H9 (cell line): ENCODE results near the gene CD46. TPM values are rescaled to one million over a fixed set of nuclear protein-coding genes. Genes with fewer than 3 reads are reported as not detected.

Experiments
- DNase-seq: peaks from one replicate; pipeline ENCODE4 v3.0.0-alpha.2; 2017
- H2AFZ ChIP-seq: one replicate; pipeline ENCODE4 v1.6.1; 2013; ENCODE audit warnings: mild to moderate bottlenecking, low read length, control low read depth, moderate library complexity
- H2AK5ac ChIP-seq: 2 replicates; pipeline ENCODE4 v1.6.1; 2013; ENCODE audit warnings: low read length, control low read depth, mixed read lengths; ENCODE audit not compliant: insufficient read length
- H2BK120ac ChIP-seq: one replicate; pipeline ENCODE4 v1.6.1; 2013; ENCODE audit warnings: low read depth, mild to moderate bottlenecking, low read length, control low read depth, inconsistent platforms; ENCODE audit not compliant: poor library complexity, severe bottlenecking
- H2BK12ac ChIP-seq: 2 replicates; pipeline ENCODE4 v1.6.1; 2013; ENCODE audit warnings: low read length, control low read depth, mixed read lengths, low read depth; ENCODE audit not compliant: insufficient read length
- H2BK15ac ChIP-seq: 2 replicates; pipeline ENCODE4 v1.6.1; 2013; ENCODE audit warnings: low read depth, low read length, control low read depth
- H2BK20ac ChIP-seq: one replicate; pipeline ENCODE4 v1.6.1; 2013; ENCODE audit warnings: low read depth, mild to moderate bottlenecking, low read length, control low read depth, inconsistent platforms; ENCODE audit not compliant: poor library complexity, severe bottlenecking
- H2BK5ac ChIP-seq: 2 replicates; pipeline ENCODE4 v1.6.1; 2013; ENCODE audit warnings: low read length, control low read depth, mixed read lengths; ENCODE audit not compliant: insufficient read length
- H3K14ac ChIP-seq: 2 replicates; pipeline ENCODE4 v1.6.1; 2013; ENCODE audit warnings: low read length, control low read depth; ENCODE audit not compliant: insufficient read depth
- H3K18ac ChIP-seq: 2 replicates; pipeline ENCODE4 v1.6.1; 2013; ENCODE audit warnings: low read depth, mild to moderate bottlenecking, mixed read lengths, low read length, control low read depth; ENCODE audit not compliant: insufficient read length
- H3K23ac ChIP-seq: 2 replicates; pipeline ENCODE4 v1.6.1; 2013; ENCODE audit warnings: low read length, control low read depth, mixed read lengths, low read depth; ENCODE audit not compliant: insufficient read length
- H3K23me2 ChIP-seq: 2 replicates; pipeline ENCODE4 v1.6.1; 2013; ENCODE audit warnings: low read depth, mild to moderate bottlenecking, mixed read lengths, low read length, control low read depth; ENCODE audit not compliant: insufficient read length, poor library complexity, severe bottlenecking
- H3K27ac ChIP-seq: 2 replicates; pipeline ENCODE4 v1.5.1; 2013; ENCODE audit warnings: low read length, control low read depth, mixed read lengths, low read depth; ENCODE audit not compliant: insufficient read length
- H3K27me3 ChIP-seq: 2 replicates; pipeline ENCODE4 v1.6.1; 2013; ENCODE audit warnings: low read length, control low read depth, inconsistent platforms; ENCODE audit not compliant: insufficient read depth
- H3K4ac ChIP-seq: 2 replicates; pipeline ENCODE4 v1.6.1; 2013; ENCODE audit warnings: low read depth, mild to moderate bottlenecking, control low read depth, inconsistent platforms, low read length, moderate library complexity
- H3K4me1 ChIP-seq: 2 replicates; pipeline ENCODE4 v1.6.1; 2013; ENCODE audit warnings: low read length, control low read depth, inconsistent platforms; ENCODE audit not compliant: insufficient read depth
- H3K4me2 ChIP-seq: 2 replicates; pipeline ENCODE4 v1.6.1; 2013; ENCODE audit warnings: low read length, control low read depth, mixed read lengths; ENCODE audit not compliant: insufficient read length, insufficient read depth
- H3K56ac ChIP-seq: 2 replicates; pipeline ENCODE4 v1.6.1; 2013; ENCODE audit warnings: low read depth, mild to moderate bottlenecking, mixed read lengths, low read length, control low read depth; ENCODE audit not compliant: insufficient read length
- H3K79me1 ChIP-seq: 2 replicates; pipeline ENCODE4 v1.6.1; 2013; ENCODE audit warnings: low read depth, mild to moderate bottlenecking, moderate library complexity, low read length, control low read depth, inconsistent platforms; ENCODE audit not compliant: insufficient read depth, poor library complexity, severe bottlenecking
- H3K79me2 ChIP-seq: 2 replicates; pipeline ENCODE4 v1.6.1; 2013; ENCODE audit warnings: low read length, control low read depth, inconsistent platforms; ENCODE audit not compliant: insufficient read depth
- H3K9ac ChIP-seq: 2 replicates; pipeline ENCODE4 v1.6.1; 2013; ENCODE audit warnings: low read length, control low read depth, mixed read lengths; ENCODE audit not compliant: insufficient read length; ENCODE audit errors: extremely low read depth
- H3K9me3 ChIP-seq: one replicate; pipeline ENCODE4 v1.6.1; 2013; ENCODE audit warnings: low read depth, low read length, inconsistent platforms; ENCODE audit not compliant: control insufficient read depth
- H3T11ph ChIP-seq: one replicate; pipeline ENCODE4 v1.6.1; 2013; ENCODE audit warnings: mild to moderate bottlenecking, low read length, control low read depth, inconsistent platforms
- H4K20me1 ChIP-seq: one replicate; pipeline ENCODE4 v1.6.1; 2013; ENCODE audit not compliant: control insufficient read depth, insufficient read length, insufficient read depth
- H4K5ac ChIP-seq: 2 replicates; pipeline ENCODE4 v1.6.1; 2013; ENCODE audit warnings: low read depth, mild to moderate bottlenecking, mixed read lengths, low read length, control low read depth; ENCODE audit not compliant: insufficient read length
- H4K8ac ChIP-seq: replicated peaks from 2 replicates; pipeline ENCODE4 v1.6.1; 2013; ENCODE audit warnings: low read length, control low read depth, mixed read lengths, low read depth; ENCODE audit not compliant: insufficient read length
- H4K91ac ChIP-seq: 2 replicates; pipeline ENCODE4 v1.6.1; 2013; ENCODE audit warnings: low read depth, mild to moderate bottlenecking, moderate library complexity, mixed read lengths, low read length, control low read depth; ENCODE audit not compliant: insufficient read length
- H3K27ac Mint-ChIP-seq, 3 experiments: 2 replicates in 2 of 3; 3 replicates in 1 of 3; pipeline ENCODE4 v1.8.0; 2020 to 2021; ENCODE audit warnings: mixed read lengths in 3 of 3, mild to moderate bottlenecking in 1 of 3, moderate library complexity in 1 of 3
- H3K27me3 Mint-ChIP-seq: 2 replicates; pipeline ENCODE4 v1.8.0; 2021; ENCODE audit warnings: low read depth, mild to moderate bottlenecking, moderate library complexity, mixed read lengths
- H3K36me3 Mint-ChIP-seq, 3 experiments: 2 replicates in 2 of 3; 3 replicates in 1 of 3; pipeline ENCODE4 v1.8.0; 2020 to 2021; ENCODE audit warnings: low read depth in 3 of 3, mixed read lengths in 3 of 3; ENCODE audit not compliant: insufficient read depth in 1 of 3
- H3K4me1 Mint-ChIP-seq, 2 experiments: 2 replicates each; pipeline ENCODE4 v1.8.0; 2020; ENCODE audit warnings: mixed read lengths in 2 of 2
- H3K4me3 Mint-ChIP-seq, 2 experiments: 2 replicates in 1 of 2; 3 replicates in 1 of 2; pipeline ENCODE4 v1.8.0; 2020 to 2021; ENCODE audit warnings: mild to moderate bottlenecking in 2 of 2, mixed read lengths in 2 of 2, moderate library complexity in 1 of 2
- H3K9me3 Mint-ChIP-seq, 2 experiments: 2 replicates in 1 of 2; 3 replicates in 1 of 2; pipeline ENCODE4 v1.8.0; 2020; ENCODE audit warnings: mild to moderate bottlenecking in 2 of 2, mixed read lengths in 2 of 2, moderate library complexity in 1 of 2
- WGBS: extraction: QIAGEN DNeasy Blood & Tissue Kit; methylation state at CpG from one replicate; pipeline ENCODE4 v1.1.7; 2013; ENCODE audit warnings: missing lambda C conversion rate, low lambda C conversion rate, mixed read lengths; ENCODE audit not compliant: insufficient read length; ENCODE audit errors: extremely low coverage; 5-methylcytosine and 5-hydroxymethylcytosine counted together
- total RNA-seq: library from RNA; stranded (reverse); gene quantifications from 2 replicates; pipeline ENCODE4 v1.2.1, GENCODE V29; 2021
- TF ChIP-seq, protein P1 (sequence below): fragments of 200-600 bp; sonication (generic); conservative IDR thresholded peaks from 3 replicates; pipeline ENCODE4 v1.8.0; 2021; ENCODE audit warnings: antibody characterized with exemption, mild to moderate bottlenecking

CD46 gene
- total RNA-seq, 1 experiment from 2014 or later, result 89.2 TPM

GRCh38 chr1:207835958-207836357 is 84.1 kb downstream of the CD46 start:
- Mint-ChIP-seq H3K27me3 (no peaks in the 10 kb centered on the region), H3K4me1 (peaks cover 0 to 8% of the 10 kb centered on the region in 2 experiments; a peak in 3 of 4 replicates), H3K9me3 (no peaks in the 10 kb centered on the region), H3K4me3 (no peak overlapping the region), H3K36me3 (no peaks in the 10 kb centered on the region), H3K27ac (no peak overlapping the region)
- Histone ChIP-seq H3K4me2 (no peak overlapping the region), H3K4ac (no peak overlapping the region), H3T11ph (no peak overlapping the region), H3K79me1 (no peaks in the 10 kb centered on the region), H3K27me3 (no peaks in the 10 kb centered on the region; the same call in 1 of the 2 replicates), H4K20me1 (no peaks in the 10 kb centered on the region), H3K23ac (no peak overlapping the region), H3K27ac (no peak overlapping the region), H3K9ac (no peak overlapping the region), H3K4me1 (no peaks in the 10 kb centered on the region), H3K23me2 (peaks cover 2% of the 10 kb centered on the region), H2AFZ (no peak overlapping the region), H4K8ac (no peak overlapping the region), H4K91ac (no peak overlapping the region), H2BK5ac (no peak overlapping the region), H3K18ac (no peak overlapping the region), H2BK20ac (no peak overlapping the region), H2BK120ac (no peak overlapping the region), H3K79me2 (no peaks in the 10 kb centered on the region), H3K14ac (no peak overlapping the region), H4K5ac (no peak overlapping the region), H3K9me3 (no peaks in the 10 kb centered on the region), H3K56ac (no peak overlapping the region), H2BK12ac (no peak overlapping the region), H2AK5ac (no peak overlapping the region), H2BK15ac (no peak overlapping the region)
- WGBS, result no CpG with 5 or more reads among the region's 6 CpGs
- no peak for DNase-seq
- TF ChIP-seq, protein P1, sequence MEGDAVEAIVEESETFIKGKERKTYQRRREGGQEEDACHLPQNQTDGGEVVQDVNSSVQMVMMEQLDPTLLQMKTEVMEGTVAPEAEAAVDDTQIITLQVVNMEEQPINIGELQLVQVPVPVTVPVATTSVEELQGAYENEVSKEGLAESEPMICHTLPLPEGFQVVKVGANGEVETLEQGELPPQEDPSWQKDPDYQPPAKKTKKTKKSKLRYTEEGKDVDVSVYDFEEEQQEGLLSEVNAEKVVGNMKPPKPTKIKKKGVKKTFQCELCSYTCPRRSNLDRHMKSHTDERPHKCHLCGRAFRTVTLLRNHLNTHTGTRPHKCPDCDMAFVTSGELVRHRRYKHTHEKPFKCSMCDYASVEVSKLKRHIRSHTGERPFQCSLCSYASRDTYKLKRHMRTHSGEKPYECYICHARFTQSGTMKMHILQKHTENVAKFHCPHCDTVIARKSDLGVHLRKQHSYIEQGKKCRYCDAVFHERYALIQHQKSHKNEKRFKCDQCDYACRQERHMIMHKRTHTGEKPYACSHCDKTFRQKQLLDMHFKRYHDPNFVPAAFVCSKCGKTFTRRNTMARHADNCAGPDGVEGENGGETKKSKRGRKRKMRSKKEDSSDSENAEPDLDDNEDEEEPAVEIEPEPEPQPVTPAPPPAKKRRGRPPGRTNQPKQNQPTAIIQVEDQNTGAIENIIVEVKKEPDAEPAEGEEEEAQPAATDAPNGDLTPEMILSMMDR, result no peak
